A549 (cell line): ENCODE results near the gene TMEM179. TPM values are rescaled to one million over a fixed set of nuclear protein-coding genes. Genes with fewer than 3 reads are reported as not detected.

Experiments
- ATAC-seq, 2 experiments: fragments of 200-7000 bp in 1 of 2; fragments of >200 bp in 1 of 2; cut with Nextera tagmentation in 1 of 2; cut with Tn5 transposase in 1 of 2; 3 replicates each; pipeline versions ENCODE4 v1.8.0 to v1.9.1; 2018 to 2020; ENCODE audit warnings: mild to moderate bottlenecking in 1 of 2, moderate library complexity in 1 of 2
- CTCF ChIA-PET: fragments of 300-600 bp; sonication (Branson Sonifier 250); formaldehyde crosslinking; extraction: SDS; loops from one replicate; lab custom pipeline; 2021; ENCODE audit warnings: antibody characterized with exemption, inconsistent platforms; lab: Yijun Ruan, JAX
- POLR2A ChIA-PET: fragments of 350-600 bp; formaldehyde crosslinking; extraction: SDS; loops from one replicate; lab custom pipeline; 2021; ENCODE audit warnings: antibody characterized with exemption, inconsistent platforms; lab: Yijun Ruan, JAX
- DNase-seq, 2 experiments: peaks; one replicate each; pipeline versions ENCODE4 v3.0.0 to v3.0.0-alpha.2; 2011 to 2016; ENCODE audit warnings: low read depth in 1 of 2, low spot score in 1 of 2
- FAIRE-seq: peaks from 2 replicates; lab custom pipeline; 2011; peaks lifted over from hg19 to GRCh38; lab: Jason Lieb, UNC
- H3K27ac ChIP-seq, 2 experiments: fragments of >200 bp; sonication (Bioruptor Twin); formaldehyde crosslinking; 3 replicates each; pipeline ENCODE4 v1.5.1; 2016 to 2017
- H3K4me1 ChIP-seq: fragments of >200 bp; sonication (Bioruptor Twin); formaldehyde crosslinking; 3 replicates; pipeline ENCODE4 v1.6.1; 2016
- H3K4me2 ChIP-seq: fragments of >200 bp; sonication (Bioruptor Twin); formaldehyde crosslinking; 3 replicates; pipeline ENCODE4 v1.6.1; 2016
- H3K4me3 ChIP-seq: fragments of >200 bp; sonication (Bioruptor Twin); formaldehyde crosslinking; 3 replicates; pipeline ENCODE4 v1.5.1; 2016
- H3K9me3 ChIP-seq: fragments of >200 bp; sonication (Bioruptor Twin); formaldehyde crosslinking; 3 replicates; pipeline ENCODE4 v1.6.1; 2016
- BCL3 ChIP-seq: fragments of >200 bp; sonication (Bioruptor Twin); formaldehyde crosslinking; IDR thresholded peaks from 3 replicates; pipeline ENCODE4 v1.6.1; 2016
- E2F6 ChIP-seq: IDR thresholded peaks from 2 replicates; pipeline ENCODE4 v1.6.1; 2012; ENCODE audit warnings: low read depth, borderline replicate concordance
- EP300 ChIP-seq, 2 experiments: fragments of >200 bp; sonication (Bioruptor Twin); formaldehyde crosslinking; IDR thresholded peaks; 2 replicates in 1 of 2; 3 replicates in 1 of 2; pipeline ENCODE4 v1.6.1; 2016 to 2017
- FOSL2 ChIP-seq, 2 experiments: fragments of 450-650 bp in 1 of 2; fragments of >200 bp in 1 of 2; sonication (Bioruptor Twin) in 1 of 2; formaldehyde crosslinking; IDR thresholded peaks; 2 replicates each; pipeline versions ENCODE4 v1.5.0 to v1.6.1; 2016 to 2020; ENCODE audit warnings: mild to moderate bottlenecking in 1 of 2, moderate library complexity in 1 of 2
- HDAC2 ChIP-seq: fragments of 200-600 bp; sonication (generic); IDR thresholded peaks from 2 replicates; pipeline ENCODE4 v1.6.1; 2016
- HES2 ChIP-seq: fragments of >200 bp; sonication (Bioruptor Twin); formaldehyde crosslinking; IDR thresholded peaks from 2 replicates; pipeline ENCODE4 v1.6.1; 2016
- HEYL ChIP-seq: fragments of 250-450 bp; sonication (Bioruptor Pico); IDR thresholded peaks from 2 replicates; pipeline ENCODE4 v1.8.0; 2021; ENCODE audit warnings: mild to moderate bottlenecking, moderate library complexity
- HOXA7 ChIP-seq: fragments of 250-450 bp; sonication (Bioruptor Pico); IDR thresholded peaks from 2 replicates; pipeline ENCODE4 v1.5.0; 2020; ENCODE audit warnings: mild to moderate bottlenecking, moderate library complexity
- HOXB13 ChIP-seq: fragments of 250-450 bp; sonication (Bioruptor Pico); IDR thresholded peaks from 2 replicates; pipeline ENCODE4 v1.5.0; 2020; ENCODE audit warnings: low read depth, mild to moderate bottlenecking, moderate library complexity
- HOXB5 ChIP-seq: fragments of 250-450 bp; sonication (Bioruptor Pico); IDR thresholded peaks from 2 replicates; pipeline ENCODE4 v1.5.0; 2020; ENCODE audit warnings: mild to moderate bottlenecking, moderate library complexity
- MAX ChIP-seq: IDR thresholded peaks from 2 replicates; pipeline ENCODE4 v1.6.1; 2012
- MAZ ChIP-seq: fragments of 150-350 bp; IDR thresholded peaks from 2 replicates; pipeline ENCODE4 v1.6.1; 2014; ENCODE audit warnings: antibody characterized with exemption, low read depth, low read length, borderline replicate concordance
- NPAS2 ChIP-seq: fragments of 250-450 bp; sonication (Bioruptor Pico); IDR thresholded peaks from 2 replicates; pipeline ENCODE4 v1.8.0; 2022; ENCODE audit warnings: mild to moderate bottlenecking, moderate library complexity, borderline replicate concordance
- NR3C1 ChIP-seq: fragments of >200 bp; sonication (Bioruptor Twin); formaldehyde crosslinking; IDR thresholded peaks from 3 replicates; pipeline ENCODE4 v1.6.1; 2017
- PBX3 ChIP-seq: IDR thresholded peaks from 2 replicates; pipeline ENCODE4 v1.6.1; 2012
- PHF8 ChIP-seq: fragments of 200-600 bp; sonication (generic); IDR thresholded peaks from 2 replicates; pipeline ENCODE4 v1.6.1; 2016; ENCODE audit warnings: low read depth, mild to moderate bottlenecking, antibody characterized with exemption, moderate library complexity, borderline replicate concordance
- RCOR1 ChIP-seq: fragments of 150-350 bp; IDR thresholded peaks from 2 replicates; pipeline ENCODE4 v1.6.1; 2014; ENCODE audit warnings: antibody characterized with exemption, low read length, low read depth
- SREBF2 ChIP-seq: fragments of 450-650 bp; IDR thresholded peaks from 2 replicates; pipeline ENCODE4 v1.6.1; 2014; ENCODE audit warnings: mild to moderate bottlenecking, moderate library complexity
- TP53 ChIP-seq: fragments of 250-450 bp; sonication (Bioruptor Pico); IDR thresholded peaks from 2 replicates; pipeline ENCODE4 v1.5.0; 2021; ENCODE audit warnings: mild to moderate bottlenecking, moderate library complexity
- ZNF302 ChIP-seq: fragments of 250-450 bp; sonication (Bioruptor Pico); IDR thresholded peaks from 2 replicates; pipeline ENCODE4 v1.9.0; 2021; ENCODE audit warnings: inconsistent platforms, mild to moderate bottlenecking, moderate library complexity
- ZSCAN20 ChIP-seq: fragments of 250-450 bp; sonication (Bioruptor Pico); IDR thresholded peaks from 2 replicates; pipeline ENCODE4 v1.8.0; 2022; ENCODE audit warnings: mild to moderate bottlenecking, moderate library complexity
- WGBS: methylation state at CpG from one replicate; pipeline ENCODE4 v1.1.6; 2017; ENCODE audit errors: missing lambda C conversion rate; 5-methylcytosine and 5-hydroxymethylcytosine counted together
- polyA plus RNA-seq, 4 experiments: library from polyadenylated mRNA; depleted of rRNA in 3 of 4; stranded (reverse); fragments of >200 nt; fragmentation: RNase III in 1 of 4; extraction: RNeasy Plus Mini Kit Qiagen cat#74134 plus additional on column Dnase treatment in 1 of 4; gene quantifications; 2 replicates in 3 of 4; 3 replicates in 1 of 4; pipeline ENCODE4 v1.2.3, GENCODE V29; 2011 to 2017

Gene TMEM179
- polyA plus RNA-seq, 2 of the 4 experiments (the other 2 are of a cell fraction) = 0.63 TPM; not detected in 1

- CTCF ChIA-PET = interaction anchor here (1.0 to 3.3 kb wide), 4 partner anchors 13 to 71 kb away, joined by 3 to 15 read pairs (median 13); no protein-coding TSS in a partner anchor
These were observed 47.8 kb upstream of the TMEM179 start for GRCh38 chr14:104652386-104652785.

GRCh38 chr14:104651876-104652260 is 47.3 kb upstream of the TMEM179 start:
- POLR2A ChIA-PET = no interaction called here
- 93% methylated on average over 20 of the region's 20 CpGs for WGBS
- CTCF ChIA-PET = interaction anchor here (1.3 to 3.3 kb wide), 5 partner anchors 8 to 29 kb away, joined by 3 to 15 read pairs (median 13); no protein-coding TSS in a partner anchor
- TF ChIP-seq HES2 (no peak), TP53 (no peak), NPAS2 (CRISPR knock-in tag) (no peak), HOXA7 (CRISPR knock-in tag) (no peak), HOXB13 (no peak), EP300 (IDR thresholded peaks at IDR 0.05) (no peak), PBX3 (no peak), NR3C1 (no peak), FOSL2 (IDR thresholded peaks at IDR 0.05) (no peak), FOSL2 (CRISPR knock-in tag; IDR thresholded peaks at IDR 0.05) (no peak), MAZ (no peak), RCOR1 (no peak)
- H3K9me3 ChIP-seq = peaks cover 20% of the 10 kb centered on the region
- no peak overlapping the region for H3K4me2 ChIP-seq
- H3K27ac ChIP-seq = no peak overlapping the region
- H3K4me1 ChIP-seq = peaks cover 5% of the 10 kb centered on the region; the same call in 2 of the 3 replicates
- no peak for ATAC-seq
- DNase-seq = no peak
- no peak overlapping the region for H3K4me3 ChIP-seq
- FAIRE-seq = no peak

More at GRCh38 chr14:104652386-104652785, 47.8 kb upstream of the TMEM179 start:
- 93% methylated on average over 9 of the region's 9 CpGs for WGBS
- no peak for FAIRE-seq
- Histone ChIP-seq H3K4me3 (no peak overlapping the region), H3K9me3 (peaks cover 20% of the 10 kb centered on the region), H3K4me2 (no peak overlapping the region), H3K27ac (no peak overlapping the region), H3K4me1 (peaks cover 5% of the 10 kb centered on the region; the same call in 2 of the 3 replicates)
- DNase-seq = no peak
- POLR2A ChIA-PET = interaction anchor here (0.5 kb wide), 1 partner anchor 37 kb away, joined by 4 read pairs; the partner anchor contains the start of gene INF2
- no peak for ATAC-seq
- TF ChIP-seq PHF8 (no peak), HDAC2 (no peak), HOXA7 (CRISPR knock-in tag) (no peak), SREBF2 (no peak), HEYL (CRISPR knock-in tag) (no peak), E2F6 (no peak), HOXB5 (CRISPR knock-in tag) (no peak), ZSCAN20 (no peak), BCL3 (no peak), MAX (no peak), EP300 (IDR thresholded peaks at IDR 0.05) (no peak), TP53 (no peak), ZNF302 (no peak)
